Heart right ventricle (tissue), 16 donors: ENCODE measurements around the gene TPBGL. TPM values are rescaled to one million over a fixed set of nuclear protein-coding genes. Genes with fewer than 3 reads are reported as not detected.

Experiments used
- ATAC-seq, 8 donors: fragments of 200-7000 bp; cut with Tn5 transposase; one replicate each; pipeline ENCODE4 v1.9.1; 2020; ENCODE audit warnings: mild to moderate bottlenecking in 8 of 8, moderate library complexity in 8 of 8, moderate number of reproducible peaks in 1 of 8
- DNase-seq, 2 donors: peaks; one replicate each; pipeline ENCODE4 v3.0.0-alpha.2; 2020
- H3K27ac ChIP-seq, 10 donors: fragments of 200-600 bp; sonication (generic) in 2 of 10; one replicate each; pipeline versions ENCODE4 v1.5.0 to v1.8.0; 2020 to 2022; ENCODE audit warnings: mild to moderate bottlenecking in 3 of 10
- H3K27me3 ChIP-seq, 7 donors: fragments of 200-600 bp; one replicate each; pipeline ENCODE4 v1.8.0; 2021 to 2022; ENCODE audit warnings: mild to moderate bottlenecking in 2 of 7
- H3K36me3 ChIP-seq, 9 donors: fragments of 200-600 bp; sonication (generic) in 1 of 9; one replicate each; pipeline versions ENCODE4 v1.5.0 to v1.8.0; 2020 to 2022; ENCODE audit warnings: mild to moderate bottlenecking in 2 of 9
- H3K4me1 ChIP-seq, 9 donors: fragments of 200-600 bp; sonication (generic) in 1 of 9; one replicate each; pipeline versions ENCODE4 v1.5.0 to v1.8.0; 2020 to 2022; ENCODE audit warnings: mild to moderate bottlenecking in 4 of 9
- H3K4me3 ChIP-seq, 10 donors: fragments of 200-600 bp; sonication (generic) in 2 of 10; one replicate each; pipeline versions ENCODE4 v1.5.0 to v1.8.0; 2020 to 2022; ENCODE audit warnings: mild to moderate bottlenecking in 7 of 10, moderate library complexity in 2 of 10
- H3K9me3 ChIP-seq, 11 donors: fragments of 200-600 bp in 10 of 11; sonication (generic) in 2 of 11; one replicate each; pipeline versions ENCODE4 v1.5.0 to v1.8.0; 2013 to 2022; ENCODE audit warnings: mild to moderate bottlenecking in 2 of 11, control low read depth in 1 of 11, moderate library complexity in 1 of 11
- CTCF ChIP-seq, 9 donors: fragments of 200-600 bp; sonication (generic) in 2 of 9; IDR thresholded peaks; one replicate each; pipeline versions ENCODE4 v1.5.0 to v1.8.0; 2021 to 2022; ENCODE audit warnings: antibody characterized with exemption in 9 of 9, mild to moderate bottlenecking in 5 of 9, moderate library complexity in 1 of 9
- WGBS, 2 donors: extraction: QIAGEN DNeasy Blood & Tissue Kit; methylation state at CpG; one replicate each; pipeline ENCODE4 v1.1.7; 2013; ENCODE audit warnings: inconsistent platforms in 1 of 2; 5-methylcytosine and 5-hydroxymethylcytosine counted together
- intact Hi-C, 10 donors: fragments of 100-400 bp; cut with DNase I; formaldehyde crosslinking; loops; one replicate each; pipeline versions ENCODE4 v1.11.1 to v1.14.2; 2022
- polyA plus RNA-seq, 2 donors: library from polyadenylated mRNA; stranded (reverse); fragments of 200-250 nt; gene quantifications; one replicate each; pipeline ENCODE4 v1.2.3, GENCODE V29; 2013
- total RNA-seq, 10 donors: library from RNA; stranded (reverse); fragmentation: NEBNext Ultra II Directional in 3 of 10; extraction: Animal tissue kit (Norgen Biotek cat#: 25700) in 3 of 10; gene quantifications; one replicate each; pipeline versions ENCODE4 v1.2.1 to v1.2.4, GENCODE V29; 2021 to 2023
- donor health status: Arrhythmogenic right ventricular cardiomyopathy.
- donor health status: ischemic (EF 13 %, LVEDD 7.1; RV severe dilation, severe dysfunction).
- donor health status: healthy with polysubstance abuse.
- donor health status: DM: no; HTN: yes; CAD: no.
- donor health status: DM: no; HTN: no; CAD: no.
- donor health status: ischemic (EF 25% LVEDD 6.9; RV normal size, moderate dysfunction).
- donor health status: ischemic (EF 25% LVEDD 5.7; RV mildly dilated, moderate dysfunction).
- donor health status: healthy.
- donor health status: DM: yes; HTN: yes; CAD: no.
- donor health status: Ischemic cardiomyopathy.
- donor health status: ischemic (EF 35%, LVEDD 5.7; RV mildly dilated, moderate dysfunction).
- donor health status: nonischemic (EF 11% LVEDD 7.7; RV severe dilation, severe dysfunction).
- donor health status: DM: yes; HTN: yes; CAD: no.
- donor health status: PGD.
- donor health status: ischemic (EF 29% LVEDD 5.4; RV normal size, mild dysfunction).
- donor health status: nonischemic (EF 23%, LVEDD 6.1; RV moderate dilation, normal function).

TPBGL gene
- total and polyA plus RNA-seq, 12 donors, result 0.07 to 0.37 (median 0.16) TPM; not detected in 5

GRCh38 chr11:75212411-75212810, 28.2 kb upstream of the TPBGL start:
- no peak overlapping the region for H3K27ac ChIP-seq
- no peak for ATAC-seq
- H3K27me3 ChIP-seq, result peaks cover 0 to 19% (median 4%) of the 10 kb centered on the region in 7 donors
- H3K4me1 ChIP-seq, result peaks cover 0 to 6% (median 0%) of the 10 kb centered on the region in 9 donors
- no peak for TF ChIP-seq CTCF (IDR thresholded peaks at IDR 0.05)
- WGBS, 2 donors, result 71 to 75% methylated on average over 5 of the region's 5 CpGs
- intact Hi-C loops, result no loop called here
- no peak for DNase-seq
- H3K9me3 ChIP-seq, result no peaks in the 10 kb centered on the region
- no peaks in the 10 kb centered on the region for H3K36me3 ChIP-seq
- H3K4me3 ChIP-seq, result no peak overlapping the region

- Histone ChIP-seq H3K4me3 (no peak overlapping the region), H3K4me1 (peaks cover 0 to 1% (median 0%) of the 10 kb centered on the region in 9 donors), H3K36me3 (no peaks in the 10 kb centered on the region), H3K27ac (no peak overlapping the region), H3K27me3 (peaks cover 0 to 28% (median 4%) of the 10 kb centered on the region in 7 donors), H3K9me3 (no peaks in the 10 kb centered on the region)
- DNase-seq, result peak; percentile 72 to 90
- intact Hi-C loops, result no loop called here
- peak; percentile 55 to 83 (median 78) for ATAC-seq
- WGBS, 2 donors, result 2 to 3% methylated on average over 8 of the region's 8 CpGs
- peak in 5 of 9 donors; percentile 20 to 49 (median 35) for TF ChIP-seq CTCF (IDR thresholded peaks at IDR 0.05)
These were observed 26.2 kb upstream of the TPBGL start for GRCh38 chr11:75214411-75214821.

DNA sequence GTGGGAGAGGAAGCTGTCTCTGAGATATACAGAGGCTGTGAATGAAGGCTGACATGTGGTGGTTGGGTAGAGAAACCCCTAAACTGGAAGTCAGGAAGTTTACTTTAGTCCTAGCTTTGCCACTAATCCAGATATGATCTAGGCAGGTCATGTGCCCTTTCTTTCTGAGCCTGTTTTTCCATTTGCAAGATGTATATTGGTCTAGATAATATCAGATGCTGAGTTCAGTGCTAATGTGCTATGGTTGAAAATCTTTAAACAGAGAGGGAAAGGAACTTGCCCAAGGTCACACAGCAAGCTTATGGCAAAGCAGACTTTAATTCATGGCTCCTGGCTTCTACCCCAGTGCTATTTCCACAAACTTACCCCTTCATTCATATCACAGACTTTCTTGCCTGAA, 25.7 kb upstream of the TPBGL start:
- Histone ChIP-seq H3K9me3 (no peaks in the 10 kb centered on the region), H3K27ac (no peak overlapping the region), H3K27me3 (peaks cover 0 to 25% (median 4%) of the 10 kb centered on the region in 7 donors), H3K36me3 (no peaks in the 10 kb centered on the region), H3K4me1 (no peaks in the 10 kb centered on the region), H3K4me3 (no peak overlapping the region)
- ATAC-seq (no peak), DNase-seq (no peak)
- TF ChIP-seq CTCF (IDR thresholded peaks at IDR 0.05), result no peak
- intact Hi-C loops, result no loop called here

DNA sequence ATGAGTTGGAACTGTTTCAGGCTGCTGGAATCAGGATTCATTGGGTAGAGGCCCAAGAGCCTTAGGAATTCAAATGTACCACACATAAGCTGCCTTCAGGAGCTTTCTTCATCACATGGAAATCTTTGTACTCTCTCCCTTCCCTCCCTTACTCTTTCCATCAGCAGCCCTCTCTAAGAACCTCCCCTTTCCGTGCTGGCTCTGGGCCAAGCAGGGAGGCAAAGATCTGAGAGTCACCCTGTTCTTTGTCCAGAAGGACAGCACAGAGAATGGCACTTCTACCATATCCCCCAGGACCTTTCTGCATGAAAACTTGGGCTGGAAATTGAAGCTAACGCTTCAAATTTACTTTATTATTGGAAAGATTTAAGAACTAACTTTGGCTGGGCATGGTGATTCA, 20.7 kb upstream of the TPBGL start:
- Histone ChIP-seq H3K27me3 (peaks cover 0 to 16% (median 4%) of the 10 kb centered on the region in 7 donors), H3K9me3 (no peaks in the 10 kb centered on the region), H3K27ac (no peak overlapping the region), H3K36me3 (no peaks in the 10 kb centered on the region), H3K4me1 (no peaks in the 10 kb centered on the region), H3K4me3 (no peak overlapping the region)
- ATAC-seq (no peak), DNase-seq (no peak)
- intact Hi-C loops, result no loop called here
- 51 to 53% methylated on average over 2 of the region's 2 CpGs for WGBS, 2 donors
- no peak for TF ChIP-seq CTCF (IDR thresholded peaks at IDR 0.05)
